ENCODE data around the gene ITFG1.

DNA sequence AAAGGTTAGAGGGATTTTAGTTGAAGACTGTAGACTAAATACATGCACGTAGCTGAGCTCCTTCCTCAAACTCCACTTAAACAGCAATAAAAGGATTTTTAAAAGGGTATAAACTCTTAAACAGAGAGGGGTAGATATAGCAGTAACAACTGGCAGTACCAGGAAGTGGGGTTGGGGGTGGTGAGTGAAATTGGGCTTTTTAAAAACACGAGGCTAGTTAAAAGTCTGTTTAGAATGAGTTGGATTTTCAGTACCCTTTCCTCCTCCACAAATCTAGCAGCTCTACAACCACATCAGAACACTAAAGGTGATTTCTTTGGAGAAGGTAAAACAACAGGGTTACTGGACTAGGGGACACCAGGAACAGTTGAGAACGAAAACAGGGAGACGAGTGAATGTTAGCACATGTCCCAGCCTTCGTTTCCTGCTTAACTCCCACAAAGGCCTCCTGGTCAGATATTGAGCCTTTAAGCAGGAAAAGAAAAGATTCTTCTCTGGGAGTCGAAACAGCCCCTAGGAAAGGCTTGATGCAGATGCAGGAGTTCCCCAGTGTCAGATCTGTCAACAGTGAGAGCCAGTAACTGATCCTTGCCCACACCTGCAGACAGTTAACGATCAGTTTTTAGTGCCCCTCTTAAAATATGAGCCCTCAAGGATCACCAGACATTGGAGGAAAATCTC lies 331.0 kb downstream of the ITFG1 start:
- TF ChIP-seq, protein P1, sequence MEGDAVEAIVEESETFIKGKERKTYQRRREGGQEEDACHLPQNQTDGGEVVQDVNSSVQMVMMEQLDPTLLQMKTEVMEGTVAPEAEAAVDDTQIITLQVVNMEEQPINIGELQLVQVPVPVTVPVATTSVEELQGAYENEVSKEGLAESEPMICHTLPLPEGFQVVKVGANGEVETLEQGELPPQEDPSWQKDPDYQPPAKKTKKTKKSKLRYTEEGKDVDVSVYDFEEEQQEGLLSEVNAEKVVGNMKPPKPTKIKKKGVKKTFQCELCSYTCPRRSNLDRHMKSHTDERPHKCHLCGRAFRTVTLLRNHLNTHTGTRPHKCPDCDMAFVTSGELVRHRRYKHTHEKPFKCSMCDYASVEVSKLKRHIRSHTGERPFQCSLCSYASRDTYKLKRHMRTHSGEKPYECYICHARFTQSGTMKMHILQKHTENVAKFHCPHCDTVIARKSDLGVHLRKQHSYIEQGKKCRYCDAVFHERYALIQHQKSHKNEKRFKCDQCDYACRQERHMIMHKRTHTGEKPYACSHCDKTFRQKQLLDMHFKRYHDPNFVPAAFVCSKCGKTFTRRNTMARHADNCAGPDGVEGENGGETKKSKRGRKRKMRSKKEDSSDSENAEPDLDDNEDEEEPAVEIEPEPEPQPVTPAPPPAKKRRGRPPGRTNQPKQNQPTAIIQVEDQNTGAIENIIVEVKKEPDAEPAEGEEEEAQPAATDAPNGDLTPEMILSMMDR (IDR thresholded peaks at IDR 0.05) = no peak
- TF ChIP-seq POLR2AphosphoS5 (IDR thresholded peaks at IDR 0.05) = no peak
- no peak for TF ChIP-seq POLR2A (IDR thresholded peaks at IDR 0.05)

All from suprapubic skin (tissue), 4 donors.